ENCODE data around the gene GRID1.

GRID1 gene

GRCh38 chr10:85617751-85618546 lies 748.6 kb downstream of the GRID1 start:
- no peak for DNase-seq

GRCh38 chr10:85615556-85615955 lies 751.0 kb downstream of the GRID1 start:
- DNase-seq = no peak

GRCh38 chr10:85614981-85615380 lies 751.6 kb downstream of the GRID1 start:
- no peak for DNase-seq

DNA sequence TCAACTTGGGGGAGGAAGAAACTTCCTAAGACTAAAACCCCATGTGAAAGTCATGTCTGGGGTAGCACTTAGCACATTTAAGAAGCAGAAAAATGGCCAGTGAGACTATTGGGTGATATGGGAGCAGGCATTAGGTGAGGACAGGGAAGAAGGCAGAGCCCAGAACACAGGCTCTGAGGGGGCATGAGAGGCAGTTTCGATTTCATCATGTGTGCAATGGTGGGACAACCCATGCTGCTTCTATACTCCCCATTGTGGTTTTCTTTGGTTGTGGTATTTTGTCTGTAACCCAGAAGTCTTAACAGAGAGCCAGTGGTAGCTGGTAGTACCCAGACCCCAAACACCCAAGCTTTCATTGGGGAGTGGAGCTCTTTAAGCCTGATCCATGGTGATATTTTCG lies 752.0 kb downstream of the GRID1 start:
- DNase-seq = no peak

- DNase-seq = no peak
These were observed 753.2 kb downstream of the GRID1 start for GRCh38 chr10:85613391-85613790.

DNA sequence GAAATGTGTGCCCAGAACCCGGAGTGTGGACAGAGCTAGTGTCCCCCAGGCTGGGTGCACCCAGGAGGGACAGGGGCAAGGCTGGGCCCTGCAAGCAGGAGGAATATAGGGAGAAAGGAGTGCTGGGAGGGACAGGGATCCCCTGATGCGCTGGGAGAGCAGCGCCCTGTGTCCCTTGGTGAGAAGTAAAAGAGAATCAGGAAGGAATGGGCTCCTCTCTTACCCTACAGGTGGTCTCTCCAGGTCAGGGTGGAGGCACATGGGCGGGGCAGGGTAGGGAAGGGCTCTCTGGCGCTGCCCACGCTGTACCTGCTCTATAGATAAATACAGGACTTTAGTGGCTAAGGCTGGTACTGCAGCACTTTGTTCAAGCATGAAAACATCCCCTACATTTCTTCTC lies 753.8 kb downstream of the GRID1 start:
- no peak for DNase-seq

GRCh38 chr10:85612378-85612775 lies 754.2 kb downstream of the GRID1 start:
- DNase-seq = no peak

DNA sequence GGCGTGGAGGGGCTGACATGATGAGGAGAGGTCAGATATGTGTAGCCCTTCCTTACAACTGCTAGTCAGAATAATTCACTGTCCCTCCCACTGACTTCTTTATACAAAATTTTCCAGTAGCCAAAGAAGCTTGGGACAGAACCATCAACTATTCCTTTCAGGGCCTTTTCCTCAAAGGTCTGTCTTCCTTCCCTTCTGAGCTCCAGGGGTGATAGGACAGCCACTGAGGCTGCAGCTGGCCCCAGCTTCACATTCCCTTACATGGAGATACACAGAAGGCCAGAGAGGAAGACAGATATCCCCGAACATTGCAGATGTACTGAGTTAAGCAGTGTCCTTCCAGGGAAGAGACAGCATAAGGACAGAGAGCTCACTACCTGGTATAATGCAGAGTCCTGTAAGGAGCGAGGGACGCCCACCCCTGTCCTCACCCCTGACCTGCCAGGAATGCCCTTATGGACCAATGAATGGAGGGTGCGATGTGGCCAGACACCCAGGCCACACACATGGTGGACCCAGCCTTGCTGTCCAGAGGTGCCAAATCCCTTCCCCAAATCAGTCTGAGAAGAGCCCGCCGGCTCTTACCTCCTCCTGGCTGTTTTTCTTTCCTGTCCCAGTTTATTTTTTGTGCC lies 754.7 kb downstream of the GRID1 start:
- DNase-seq = no peak

DNA sequence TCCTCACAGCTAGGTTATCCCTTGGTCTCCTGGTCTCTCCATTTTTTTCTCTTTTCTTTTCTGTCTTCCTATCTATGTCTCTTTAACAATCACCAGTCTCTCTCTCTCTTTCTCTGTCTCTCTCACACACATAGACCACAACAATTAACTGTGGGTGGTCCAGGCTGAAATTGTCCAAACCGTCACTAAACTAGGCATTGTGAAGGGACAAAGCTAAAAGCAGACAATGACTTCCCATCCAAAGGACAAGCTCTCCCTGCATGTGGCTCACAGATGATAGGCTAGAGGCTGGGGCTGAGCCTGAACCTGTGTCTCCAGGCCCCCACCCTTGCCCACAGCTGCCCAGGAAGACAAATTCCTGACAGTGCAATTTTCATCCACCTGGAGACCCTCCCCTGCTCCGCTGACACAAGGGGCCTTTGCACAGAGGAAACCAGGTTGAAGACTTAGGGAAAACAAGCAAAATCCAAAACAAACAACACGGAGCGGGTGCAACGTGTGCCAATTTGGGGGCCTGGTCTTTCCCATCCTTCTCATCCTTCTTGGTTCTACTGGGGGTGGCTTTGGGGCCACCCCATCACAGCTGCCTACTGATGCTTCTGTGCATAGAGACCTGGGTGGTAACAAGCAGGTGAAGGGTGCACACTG lies 755.4 kb downstream of the GRID1 start:
- no peak for DNase-seq

DNA sequence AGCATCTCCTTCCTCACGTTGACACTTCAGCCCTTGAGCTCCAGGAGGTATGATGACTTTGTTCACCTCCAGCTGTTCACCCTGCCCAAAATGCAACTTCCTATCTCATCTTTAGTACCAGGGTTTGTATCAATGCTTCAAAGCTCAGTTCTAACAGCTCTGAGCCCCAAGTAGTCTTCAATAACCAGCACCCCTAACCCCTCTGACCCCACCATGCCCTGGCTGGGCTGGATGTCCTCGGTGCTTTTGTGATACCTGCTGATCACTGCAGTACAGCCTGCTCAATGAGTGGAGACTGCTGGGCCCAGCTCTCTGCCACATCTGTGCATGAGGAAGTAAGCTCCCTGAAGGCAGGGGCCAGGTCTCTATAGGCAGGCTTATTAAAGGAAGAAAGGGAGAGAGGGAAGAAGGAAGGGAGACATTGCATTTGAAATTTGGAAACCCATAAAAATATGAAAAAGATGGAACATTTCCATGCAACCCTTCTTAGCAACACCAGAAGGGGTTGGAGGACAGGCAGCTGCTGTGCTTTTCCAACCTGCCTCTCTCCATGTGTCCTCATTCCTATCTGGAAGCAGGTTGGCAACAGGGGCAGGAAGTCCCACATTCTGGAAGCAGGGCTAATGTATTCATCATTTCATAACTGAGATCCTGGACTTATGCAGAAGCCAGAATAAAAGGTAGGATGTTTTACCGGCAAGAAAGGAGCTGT lies 756.1 kb downstream of the GRID1 start:
- DNase-seq = no peak

- no peak for DNase-seq
These were observed 757.1 kb downstream of the GRID1 start for GRCh38 chr10:85609509-85609908.

- no peak for DNase-seq
These were observed 757.9 kb downstream of the GRID1 start for GRCh38 chr10:85608706-85609105.

DNA sequence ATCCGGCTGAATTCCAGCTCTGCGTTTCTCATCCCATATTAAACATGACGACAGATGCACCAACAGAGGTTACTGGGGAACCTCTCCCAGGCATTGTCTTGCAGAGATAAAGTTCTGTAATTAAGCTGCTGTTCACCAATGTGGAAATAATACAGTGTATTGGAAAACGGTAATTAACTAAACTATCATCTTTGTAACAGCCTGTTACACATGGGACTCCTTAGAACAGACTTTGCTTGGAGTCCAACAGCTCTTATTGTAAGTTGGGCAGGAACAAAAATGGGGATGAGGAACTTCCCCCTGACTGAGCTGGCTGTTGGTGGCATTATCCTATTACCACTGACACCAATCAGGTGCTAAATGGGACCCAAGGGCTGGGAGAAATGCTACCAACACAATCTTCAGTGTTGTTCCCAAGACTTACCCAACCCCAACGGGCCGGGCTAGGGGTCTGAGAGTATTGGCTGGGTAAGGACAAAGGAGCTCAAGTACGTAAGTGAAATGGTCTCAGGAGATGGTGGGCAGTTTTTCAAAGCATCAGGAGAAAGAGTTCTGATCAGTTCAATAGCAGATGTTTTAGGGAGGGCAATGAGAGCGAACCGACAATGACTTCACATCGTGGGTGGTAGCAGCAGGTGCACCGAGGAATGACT lies 759.4 kb downstream of the GRID1 start:
- DNase-seq = no peak

GRCh38 chr10:85606401-85606800 lies 760.2 kb downstream of the GRID1 start:
- no peak for DNase-seq

DNA sequence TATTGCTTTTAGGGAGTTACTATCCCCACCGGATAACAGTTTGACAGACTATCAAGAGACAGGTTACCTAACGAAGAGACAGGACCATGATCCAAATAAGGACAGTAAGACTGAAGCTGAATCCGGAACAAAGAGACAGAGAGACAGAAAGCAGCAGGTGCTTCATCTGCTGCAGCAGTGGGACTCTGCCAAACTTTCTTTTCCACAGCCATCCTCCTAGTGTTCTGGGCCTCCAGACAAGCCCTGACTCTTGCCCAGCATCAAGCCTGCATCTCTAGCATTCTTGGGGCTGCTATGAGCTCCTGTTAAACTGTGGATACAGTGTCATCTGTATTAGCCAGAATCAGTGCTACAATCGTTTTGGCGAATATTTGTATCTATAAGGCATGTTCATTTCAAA lies 761.7 kb downstream of the GRID1 start:
- no peak for DNase-seq

DNA sequence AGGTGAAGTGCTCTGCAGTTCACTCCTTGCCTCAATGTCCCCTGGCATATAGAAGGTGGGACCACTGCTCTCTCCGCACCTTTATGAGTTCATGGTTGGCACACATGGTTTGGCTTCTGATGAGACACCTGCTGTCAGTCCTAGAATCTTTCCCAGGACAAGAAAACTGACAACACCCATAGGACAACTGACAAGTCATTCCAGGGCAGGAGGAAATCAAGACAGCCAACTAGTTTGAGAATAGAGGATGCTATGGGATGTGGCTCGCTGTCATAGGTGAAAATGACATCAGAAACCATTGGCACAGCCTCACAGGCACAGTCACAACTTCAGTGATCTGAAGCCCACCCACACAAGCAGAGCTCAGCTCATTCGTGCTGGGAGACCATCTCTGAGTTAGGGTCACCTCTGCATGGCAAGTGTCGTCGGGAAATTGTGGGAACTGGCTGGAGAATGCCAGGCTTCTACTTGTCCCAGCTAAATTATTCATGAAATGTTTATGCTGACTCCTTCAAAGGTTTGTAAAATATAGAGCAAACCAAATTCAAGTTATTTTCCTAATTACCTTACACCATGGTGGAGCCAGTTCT lies 762.4 kb downstream of the GRID1 start:
- DNase-seq = no peak

- no peak for DNase-seq
These were observed 763.2 kb downstream of the GRID1 start for GRCh38 chr10:85603151-85603940.

DNA sequence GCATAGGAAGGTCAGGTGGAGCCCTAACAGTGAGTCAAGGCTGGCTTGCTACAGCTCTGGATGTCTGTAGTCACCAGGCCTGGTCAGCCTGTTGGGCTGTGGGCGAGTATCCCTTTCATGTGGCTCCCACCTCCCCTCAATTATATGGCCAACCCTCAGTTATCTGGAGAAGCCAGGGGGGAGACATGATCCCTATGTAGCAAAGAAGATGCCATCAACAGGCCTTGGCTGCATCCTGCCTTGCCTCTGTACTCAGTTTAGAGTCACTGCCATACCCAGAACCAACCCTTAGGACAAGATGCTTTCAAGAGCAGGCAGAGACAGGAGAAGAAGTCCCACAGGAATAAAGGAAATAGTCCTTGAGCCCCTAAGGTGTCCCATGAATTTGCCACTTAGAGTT lies 763.9 kb downstream of the GRID1 start:
- no peak for DNase-seq

GRCh38 chr10:85602306-85602705 lies 764.3 kb downstream of the GRID1 start:
- no peak for DNase-seq

DNA sequence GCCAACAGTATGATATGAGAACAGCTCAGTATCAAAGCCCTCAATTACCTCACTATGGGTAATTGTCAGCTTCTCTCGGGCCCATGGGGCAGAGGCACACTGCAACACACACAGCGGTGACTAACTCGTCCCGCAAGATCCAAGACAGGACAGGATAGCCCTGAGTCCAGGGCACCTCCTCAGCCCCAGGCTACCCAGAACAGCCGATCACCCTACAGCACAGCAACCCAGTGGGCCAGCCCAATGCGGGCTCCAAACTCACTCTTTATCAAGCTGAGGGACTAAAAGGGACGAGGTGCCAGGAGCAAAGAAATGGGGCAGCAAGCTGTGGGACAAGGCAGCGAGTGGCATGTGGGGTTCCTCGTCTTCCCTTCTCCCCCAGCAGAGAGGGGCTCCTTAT lies 765.1 kb downstream of the GRID1 start:
- no peak for DNase-seq

GRCh38 chr10:85600744-85601081 lies 765.9 kb downstream of the GRID1 start:
- no peak for DNase-seq

Measured in DMS79 (cell line).